Tibial artery (tissue), 4 donors: Measurements from ENCODE around the gene ATXN7L1.

Experiments
- DNase-seq, 2 donors: peaks; one replicate each; pipeline ENCODE4 v3.0.0-alpha.2; 2019
- H3K27ac ChIP-seq, 2 donors: fragments of 200-600 bp; sonication (generic) in 1 of 2; 1 replicate in 1 of 2; 2 replicates in 1 of 2; pipeline ENCODE4 v1.5.1; 2018 to 2019; ENCODE audit warnings: mild to moderate bottlenecking in 1 of 2
- H3K27me3 ChIP-seq, 2 donors: fragments of 200-600 bp; sonication (generic) in 1 of 2; one replicate each; pipeline versions ENCODE4 v1.5.1 to v1.6.0; 2016 to 2019
- H3K36me3 ChIP-seq, 3 donors: fragments of 200-600 bp; sonication (generic) in 2 of 3; one replicate each; pipeline ENCODE4 v1.5.1; 2016 to 2019; ENCODE audit warnings: mild to moderate bottlenecking in 2 of 3
- H3K4me1 ChIP-seq, 4 donors: fragments of 200-600 bp; sonication (generic) in 2 of 4; 1 replicate in 3 of 4; 2 replicates in 1 of 4; pipeline ENCODE4 v1.5.1; 2016 to 2019
- H3K4me3 ChIP-seq, 2 donors: fragments of 200-600 bp; sonication (generic) in 1 of 2; 1 replicate in 1 of 2; 2 replicates in 1 of 2; pipeline ENCODE4 v1.5.1; 2018 to 2019; ENCODE audit warnings: mild to moderate bottlenecking in 2 of 2
- H3K9me3 ChIP-seq, 3 donors: fragments of 200-600 bp; sonication (generic) in 1 of 3; one replicate each; pipeline ENCODE4 v1.5.1; 2016 to 2019
- CTCF ChIP-seq, 2 experiments: fragments of 200-600 bp in 1 of 2; fragments of 450-650 bp in 1 of 2; IDR thresholded peaks; one replicate each; pipeline ENCODE4 v1.5.1; 2017 to 2019; ENCODE audit warnings: antibody characterized with exemption in 2 of 2, mild to moderate bottlenecking in 1 of 2, moderate library complexity in 1 of 2
- intact Hi-C: fragments of 100-400 bp; cut with DNase I; formaldehyde crosslinking; loops from one replicate; pipeline ENCODE4 v1.15.0; 2023; ENCODE audit warnings: low total_unique reads

ATXN7L1 gene

GRCh38 chr7:105619590-105619989 lies 256.8 kb downstream of the ATXN7L1 start:
- no peak overlapping the region for H3K4me3 ChIP-seq
- H3K27ac ChIP-seq = no peak overlapping the region
- DNase-seq = no peak
- H3K36me3 ChIP-seq = peaks cover 25 to 60% (median 40%) of the 10 kb centered on the region in 3 donors
- no peak for TF ChIP-seq CTCF (IDR thresholded peaks at IDR 0.05)
- intact Hi-C loops = no loop called here
- H3K9me3 ChIP-seq = no peaks in the 10 kb centered on the region
- no peaks in the 10 kb centered on the region for H3K27me3 ChIP-seq
- peaks cover 0 to 6% (median 3%) of the 10 kb centered on the region in 4 donors for H3K4me1 ChIP-seq

- intact Hi-C loops = no loop called here
- Histone ChIP-seq H3K27ac (no peak overlapping the region), H3K4me1 (peaks cover 0 to 6% (median 3%) of the 10 kb centered on the region in 4 donors), H3K36me3 (peaks cover 27 to 63% (median 40%) of the 10 kb centered on the region in 3 donors), H3K27me3 (no peaks in the 10 kb centered on the region), H3K9me3 (no peaks in the 10 kb centered on the region), H3K4me3 (no peak overlapping the region)
- DNase-seq = no peak
- TF ChIP-seq CTCF (IDR thresholded peaks at IDR 0.05) = no peak
Measured at GRCh38 chr7:105618016-105618296, 258.4 kb downstream of the ATXN7L1 start.

GRCh38 chr7:105617280-105618015 lies 259.0 kb downstream of the ATXN7L1 start:
- Histone ChIP-seq H3K9me3 (no peaks in the 10 kb centered on the region), H3K4me3 (no peak overlapping the region), H3K27ac (no peak overlapping the region), H3K27me3 (no peaks in the 10 kb centered on the region), H3K4me1 (peaks cover 0 to 6% (median 3%) of the 10 kb centered on the region in 4 donors), H3K36me3 (peaks cover 30 to 63% (median 42%) of the 10 kb centered on the region in 3 donors)
- TF ChIP-seq CTCF (IDR thresholded peaks at IDR 0.05) = no peak
- intact Hi-C loops = no loop called here
- no peak for DNase-seq

GRCh38 chr7:105614341-105614840 lies 262.0 kb downstream of the ATXN7L1 start:
- Histone ChIP-seq H3K4me1 (no peaks in the 10 kb centered on the region), H3K4me3 (no peak overlapping the region), H3K27ac (no peak overlapping the region), H3K27me3 (no peaks in the 10 kb centered on the region), H3K36me3 (peaks cover 34 to 63% (median 42%) of the 10 kb centered on the region in 3 donors), H3K9me3 (no peaks in the 10 kb centered on the region)
- intact Hi-C loops = no loop called here
- TF ChIP-seq CTCF (IDR thresholded peaks at IDR 0.05) = no peak
- DNase-seq = no peak

- no peak overlapping the region for H3K27ac ChIP-seq
- no peak overlapping the region for H3K4me3 ChIP-seq
- intact Hi-C loops = no loop called here
- DNase-seq = no peak
- H3K4me1 ChIP-seq = no peaks in the 10 kb centered on the region
- no peaks in the 10 kb centered on the region for H3K9me3 ChIP-seq
- peaks cover 34 to 61% (median 42%) of the 10 kb centered on the region in 3 donors for H3K36me3 ChIP-seq
- TF ChIP-seq CTCF (IDR thresholded peaks at IDR 0.05) = no peak
- H3K27me3 ChIP-seq = no peaks in the 10 kb centered on the region
Measured at GRCh38 chr7:105613611-105614330, 262.6 kb downstream of the ATXN7L1 start.
